Eye (tissue), 1 donor: ENCODE results near the gene AGO3.
"Not testable (repeated sequence)": the region's sequence is repeated elsewhere in the genome, so short reads cannot be mapped to it uniquely, and the experiment has no call there.

Experiments used
- DNase-seq: peaks from one replicate; pipeline ENCODE4 v3.0.0-alpha.2; 2015

Gene AGO3

GRCh38 chr1:35930593-35931445 is at the start of gene AGO3:
TSS of gene AGO3 (plus strand) at chr1:35931105. CDS start at chr1:35931427, 322 bp downstream.
- peak; percentile 92 for DNase-seq

- DNase-seq, result no peak
Measured at GRCh38 chr1:35881850-35882273, 49.0 kb upstream of the AGO3 start.

- no peak for DNase-seq
Measured at GRCh38 chr1:35882586-35882944, 48.3 kb upstream of the AGO3 start.

- DNase-seq, result peak; percentile 97
Measured at GRCh38 chr1:35882945-35883634, 47.8 kb upstream of the AGO3 start, which contains the start of gene AGO1. TSS of gene AGO1 (plus strand) at chr1:35883209. CDS start at chr1:35883422, 213 bp downstream.

GRCh38 chr1:35883635-35884101 is 47.2 kb upstream of the AGO3 start:
- peak; percentile 80 for DNase-seq

GRCh38 chr1:35884934-35885333 is 46.0 kb upstream of the AGO3 start:
- DNase-seq, result no peak

GRCh38 chr1:35885961-35886558 is 44.8 kb upstream of the AGO3 start:
- DNase-seq, result peak; percentile 89

- peak; percentile 75 for DNase-seq
Measured at GRCh38 chr1:35886577-35887431, 44.1 kb upstream of the AGO3 start.

- no peak for DNase-seq
Measured at GRCh38 chr1:35887508-35887907, 43.4 kb upstream of the AGO3 start.

- DNase-seq, result no peak
Measured at GRCh38 chr1:35888255-35888654, 42.6 kb upstream of the AGO3 start.

GRCh38 chr1:35888981-35889380 is 41.9 kb upstream of the AGO3 start:
- DNase-seq, result not testable (repeated sequence)

- DNase-seq, result no peak
Measured at GRCh38 chr1:35893051-35893879, 37.6 kb upstream of the AGO3 start.

- no peak for DNase-seq
Measured at GRCh38 chr1:35894183-35894582, 36.7 kb upstream of the AGO3 start.

- DNase-seq, result no peak
Measured at GRCh38 chr1:35894656-35895055, 36.2 kb upstream of the AGO3 start.

- DNase-seq, result no peak
Measured at GRCh38 chr1:35899941-35900340, 31.0 kb upstream of the AGO3 start.

- no peak for DNase-seq
Measured at GRCh38 chr1:35901235-35901634, 29.7 kb upstream of the AGO3 start.

- no peak for DNase-seq
Measured at GRCh38 chr1:35902671-35903070, 28.2 kb upstream of the AGO3 start.

GRCh38 chr1:35914717-35915116 is 16.2 kb upstream of the AGO3 start:
- no peak for DNase-seq

- no peak for DNase-seq
Measured at GRCh38 chr1:35915693-35916092, 15.2 kb upstream of the AGO3 start.

- DNase-seq, result no peak
Measured at GRCh38 chr1:35923791-35924221, 7.1 kb upstream of the AGO3 start.

- DNase-seq, result no peak
Measured at GRCh38 chr1:35924838-35925237, 6.1 kb upstream of the AGO3 start.

- peak; percentile 24 for DNase-seq
Measured at GRCh38 chr1:35925741-35926140, 5.2 kb upstream of the AGO3 start.
